ENCODE measurements around the gene LINGO3. TPM values are rescaled to one million over a fixed set of nuclear protein-coding genes. Genes with fewer than 3 reads are reported as not detected.

LINGO3 gene
- total RNA-seq, 4 donors from 2014 or later: not detected

DNA sequence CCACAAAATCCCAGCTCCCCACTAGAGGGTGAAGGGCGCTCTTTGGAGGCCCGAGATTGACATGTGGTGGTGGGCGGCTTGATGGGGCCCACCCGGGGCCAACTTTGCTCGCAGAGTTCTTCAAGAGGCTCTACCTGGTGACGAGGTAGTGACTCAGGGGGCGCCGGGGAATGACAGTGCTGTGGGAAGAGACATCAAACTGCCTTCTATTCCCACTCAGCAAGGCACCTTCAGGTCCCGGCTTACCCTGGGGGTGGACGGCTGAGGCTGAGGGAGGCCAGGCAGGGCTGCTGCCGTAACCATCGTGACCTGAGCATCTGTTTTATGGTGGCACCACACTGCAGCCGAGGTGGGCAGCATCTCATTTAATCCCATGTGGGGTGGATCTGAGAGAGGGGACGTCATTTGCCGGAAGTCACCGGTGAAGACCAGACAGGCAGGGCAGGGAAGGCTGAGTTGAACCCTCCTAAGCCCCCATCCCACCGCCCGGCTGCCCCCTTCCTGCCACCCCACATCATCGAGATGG, 1.6 kb downstream of the LINGO3 start:
- TF ChIP-seq, protein P1, sequence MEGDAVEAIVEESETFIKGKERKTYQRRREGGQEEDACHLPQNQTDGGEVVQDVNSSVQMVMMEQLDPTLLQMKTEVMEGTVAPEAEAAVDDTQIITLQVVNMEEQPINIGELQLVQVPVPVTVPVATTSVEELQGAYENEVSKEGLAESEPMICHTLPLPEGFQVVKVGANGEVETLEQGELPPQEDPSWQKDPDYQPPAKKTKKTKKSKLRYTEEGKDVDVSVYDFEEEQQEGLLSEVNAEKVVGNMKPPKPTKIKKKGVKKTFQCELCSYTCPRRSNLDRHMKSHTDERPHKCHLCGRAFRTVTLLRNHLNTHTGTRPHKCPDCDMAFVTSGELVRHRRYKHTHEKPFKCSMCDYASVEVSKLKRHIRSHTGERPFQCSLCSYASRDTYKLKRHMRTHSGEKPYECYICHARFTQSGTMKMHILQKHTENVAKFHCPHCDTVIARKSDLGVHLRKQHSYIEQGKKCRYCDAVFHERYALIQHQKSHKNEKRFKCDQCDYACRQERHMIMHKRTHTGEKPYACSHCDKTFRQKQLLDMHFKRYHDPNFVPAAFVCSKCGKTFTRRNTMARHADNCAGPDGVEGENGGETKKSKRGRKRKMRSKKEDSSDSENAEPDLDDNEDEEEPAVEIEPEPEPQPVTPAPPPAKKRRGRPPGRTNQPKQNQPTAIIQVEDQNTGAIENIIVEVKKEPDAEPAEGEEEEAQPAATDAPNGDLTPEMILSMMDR (IDR thresholded peaks at IDR 0.05; ENCODE audit: low read depth): no peak

DNA sequence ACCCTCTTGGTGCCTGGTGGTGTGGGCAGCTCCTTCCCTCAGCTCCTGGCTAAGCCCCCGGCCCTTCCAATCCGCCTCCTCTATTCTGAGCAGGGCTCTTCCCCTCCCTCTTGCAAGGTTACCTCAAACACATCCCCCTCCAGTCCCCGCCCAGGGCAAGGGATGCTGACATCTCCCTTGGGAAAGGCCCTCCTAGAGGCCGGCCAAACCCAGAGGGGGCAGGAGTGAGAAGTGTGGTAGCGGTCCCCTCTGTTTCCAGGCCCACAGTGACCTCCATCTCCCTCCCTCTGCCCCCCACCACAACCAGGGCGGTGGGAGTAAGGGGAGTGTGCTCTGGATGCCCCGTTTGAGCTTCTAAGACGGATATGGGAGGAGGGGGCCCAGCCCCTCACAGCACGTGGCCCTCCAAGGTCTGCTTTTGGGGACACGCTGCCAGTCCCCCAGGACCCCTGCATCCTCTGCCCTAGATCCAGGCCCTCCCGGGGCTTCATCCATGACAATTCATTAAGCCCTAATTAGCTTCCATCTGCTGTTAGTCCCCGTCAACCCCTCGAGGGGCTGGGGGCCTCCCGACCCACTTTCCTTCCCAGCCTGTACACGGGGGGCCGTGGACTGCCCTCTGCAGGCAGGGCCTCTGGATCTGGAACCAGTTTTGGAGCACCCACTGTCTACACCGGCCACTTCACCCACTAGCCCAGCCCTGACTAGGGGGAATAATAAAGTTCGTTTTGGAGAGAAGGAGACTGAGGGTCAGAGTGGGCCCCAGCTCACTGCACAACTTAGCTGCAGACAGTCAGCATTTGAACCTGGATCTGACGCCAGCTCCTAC, 2.3 kb downstream of the LINGO3 start:
- TF ChIP-seq, protein P1 (IDR thresholded peaks at IDR 0.05; ENCODE audit: low read depth): no peak

DNA sequence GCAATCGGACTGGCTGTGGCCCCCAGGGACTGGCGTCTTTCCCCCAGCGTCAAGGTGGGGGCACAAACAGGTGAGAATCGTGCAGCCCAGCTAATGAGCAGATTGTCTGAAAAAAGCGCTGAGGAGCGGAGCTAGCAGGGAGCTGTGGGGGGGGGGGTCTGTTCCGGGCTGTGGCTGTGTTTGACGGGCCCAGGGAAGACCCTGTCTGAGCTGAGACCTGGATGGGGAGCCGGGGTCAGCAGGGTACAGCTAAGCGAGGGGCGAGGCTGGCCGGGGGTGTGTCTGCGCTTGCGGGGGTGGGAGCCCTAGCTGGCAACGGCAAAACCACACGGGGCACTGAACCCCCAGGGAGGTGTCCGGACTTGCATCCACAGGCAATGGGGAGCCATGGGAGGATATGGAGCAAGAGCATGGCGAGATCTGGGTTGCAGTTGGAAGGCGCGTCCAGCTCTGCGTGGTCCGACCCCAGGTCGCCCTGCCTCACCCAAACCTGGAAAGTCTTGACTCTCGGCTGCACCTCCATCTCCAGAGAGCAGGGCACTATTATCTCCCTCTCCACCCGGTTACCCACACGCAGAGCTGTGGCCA, 4.6 kb downstream of the LINGO3 start:
- TF ChIP-seq, protein P1 (IDR thresholded peaks at IDR 0.05; ENCODE audit: low read depth): no peak

DNA sequence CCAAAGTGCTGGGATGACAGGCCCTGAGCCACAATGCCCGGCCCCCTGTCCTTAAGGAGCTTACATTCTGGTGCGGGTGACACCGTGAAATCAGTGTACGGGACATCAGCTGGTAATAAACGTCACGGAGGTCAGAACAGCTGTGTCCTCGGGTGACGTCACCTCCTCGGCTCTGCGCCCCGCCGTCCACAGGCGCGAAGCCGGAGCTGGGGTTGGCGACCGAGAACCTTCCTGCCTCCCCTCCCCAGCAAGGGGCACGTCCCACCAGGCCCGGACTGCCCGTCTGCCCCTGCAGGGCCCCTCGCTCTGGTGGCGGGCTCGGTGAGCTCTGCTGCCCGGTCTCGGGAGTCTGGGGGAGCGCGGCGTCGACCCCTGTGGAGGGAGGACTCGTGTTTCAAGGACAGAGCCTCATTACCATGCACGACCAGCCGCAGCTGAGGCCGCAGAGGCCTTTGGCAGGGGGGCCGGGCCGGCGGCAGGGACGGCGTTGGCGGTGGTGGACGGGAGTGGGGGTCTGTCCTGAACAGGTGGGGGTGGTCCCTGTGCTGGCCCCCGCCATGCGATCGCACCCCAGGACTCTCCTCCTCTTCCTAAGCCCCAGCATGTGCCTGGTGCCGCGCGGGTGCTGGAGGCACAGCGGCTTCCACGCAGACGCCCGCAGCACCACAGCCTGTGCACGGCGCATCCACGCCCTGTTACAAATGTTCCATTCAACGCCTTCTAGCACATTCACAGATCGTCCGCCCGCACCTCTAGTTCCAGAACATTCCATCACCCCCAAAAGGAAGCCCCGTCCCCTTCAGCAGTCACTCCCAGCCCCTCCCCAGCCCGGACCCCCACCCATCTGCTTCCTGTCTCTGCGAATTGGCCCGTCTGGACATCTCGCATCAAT, 5.4 kb downstream of the LINGO3 start:
- TF ChIP-seq, protein P1 (IDR thresholded peaks at IDR 0.05; ENCODE audit: low read depth): no peak

DNA sequence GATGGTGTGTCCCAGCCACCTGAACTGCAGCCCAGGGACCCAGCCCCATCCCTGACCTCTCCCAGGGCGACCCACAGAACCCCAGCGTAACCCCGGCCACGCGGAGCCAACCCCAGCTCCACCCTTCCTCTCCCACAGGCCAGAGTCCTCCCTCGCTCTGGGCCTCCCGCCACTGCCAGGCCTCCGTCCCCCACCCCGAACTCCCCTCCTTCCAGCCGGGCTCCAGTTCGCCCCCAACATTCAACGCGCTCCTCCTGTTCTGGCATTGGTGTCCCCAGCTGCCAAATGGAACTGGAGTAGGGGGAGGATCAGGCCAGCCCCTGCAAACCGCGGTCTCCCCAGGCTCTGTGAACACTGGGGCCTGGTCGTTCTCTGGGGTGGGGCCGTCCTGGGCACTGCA, 7.4 kb downstream of the LINGO3 start:
- TF ChIP-seq, protein P1 (IDR thresholded peaks at IDR 0.05; ENCODE audit: low read depth): no peak

DNA sequence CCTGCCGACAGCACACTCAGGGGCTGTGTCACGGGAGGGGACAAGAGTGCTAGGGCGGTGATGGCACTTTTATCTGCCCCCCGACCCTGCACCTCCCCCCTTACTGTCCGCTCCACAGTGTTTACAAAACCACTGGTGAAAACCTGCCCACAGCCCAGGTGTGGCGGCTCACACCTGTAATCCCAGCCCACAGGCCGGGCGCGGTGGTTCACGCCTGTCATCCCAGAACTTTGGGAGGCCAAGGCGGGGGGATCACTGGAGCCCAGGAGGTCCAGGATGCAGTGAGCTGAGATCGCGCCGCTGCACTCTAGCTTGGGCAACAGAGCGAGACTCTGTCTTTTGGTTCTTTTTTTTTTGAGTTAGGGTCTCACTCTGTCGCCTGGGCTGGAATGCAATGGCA, 11.8 kb downstream of the LINGO3 start:
- TF ChIP-seq, protein P1 (IDR thresholded peaks at IDR 0.05; ENCODE audit: low read depth): no peak

All from subcutaneous adipose tissue (tissue), 4 donors.